Progenitor cell of endocrine pancreas (in vitro differentiated cells): ENCODE results near the gene LOXHD1. TPM values are rescaled to one million over a fixed set of nuclear protein-coding genes. Genes with fewer than 3 reads are reported as not detected.

ENCODE experiments used
- DNase-seq: peaks from one replicate; pipeline ENCODE4 v3.0.0; 2021; ENCODE audit warnings: low spot score; ENCODE audit not compliant: unreplicated experiment
- H3K27ac Mint-ChIP-seq: 2 replicates; pipeline ENCODE4 v1.8.0; 2021; ENCODE audit warnings: mild to moderate bottlenecking, moderate library complexity, mixed read lengths
- H3K27me3 Mint-ChIP-seq: 2 replicates; pipeline ENCODE4 v1.8.0; 2021; ENCODE audit warnings: mixed read lengths
- H3K36me3 Mint-ChIP-seq: 2 replicates; pipeline ENCODE4 v1.8.0; 2022; ENCODE audit warnings: mixed read lengths; ENCODE audit not compliant: insufficient read depth
- H3K4me1 Mint-ChIP-seq: 2 replicates; pipeline ENCODE4 v1.8.0; 2021; ENCODE audit warnings: low read depth, mixed read lengths
- H3K4me3 Mint-ChIP-seq: 2 replicates; pipeline ENCODE4 v1.8.0; 2021; ENCODE audit warnings: low read depth, mild to moderate bottlenecking, moderate library complexity, mixed read lengths
- H3K9me3 Mint-ChIP-seq: 2 replicates; pipeline ENCODE4 v1.8.0; 2021; ENCODE audit warnings: low read depth, mixed read lengths
- total RNA-seq: library from RNA; stranded (reverse); gene quantifications from 2 replicates; pipeline ENCODE4 v1.2.1, GENCODE V29; 2021
- TF ChIP-seq, protein P1 (sequence below): fragments of 200-600 bp; sonication (generic); IDR thresholded peaks from one replicate; pipeline ENCODE4 v1.5.0; 2021; ENCODE audit warnings: antibody characterized with exemption, mild to moderate bottlenecking; ENCODE audit not compliant: unreplicated experiment

LOXHD1 gene
- total RNA-seq, 1 donor from 2014 or later, result 0.36 TPM

DNA sequence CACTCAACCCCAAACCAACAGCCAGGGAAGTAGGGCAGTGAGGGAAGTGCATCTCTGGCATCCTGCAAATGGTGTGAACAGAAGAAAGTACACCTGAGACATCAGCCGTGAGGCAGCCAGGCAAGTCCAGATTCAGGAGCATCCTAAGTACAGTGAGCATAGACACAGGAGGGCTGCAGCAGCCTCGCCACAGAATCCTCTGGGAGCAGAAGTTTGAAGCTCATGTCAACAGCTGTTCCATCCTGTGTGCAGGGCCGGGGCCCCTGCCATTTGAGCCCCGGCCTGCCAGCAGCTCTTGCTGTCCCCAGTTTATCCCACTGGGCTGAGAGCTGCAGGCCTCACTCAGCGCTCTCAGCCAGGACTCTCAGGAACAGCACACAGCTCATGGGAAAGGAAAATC lies 14.5 kb downstream of the LOXHD1 start:
- TF ChIP-seq, protein P1, sequence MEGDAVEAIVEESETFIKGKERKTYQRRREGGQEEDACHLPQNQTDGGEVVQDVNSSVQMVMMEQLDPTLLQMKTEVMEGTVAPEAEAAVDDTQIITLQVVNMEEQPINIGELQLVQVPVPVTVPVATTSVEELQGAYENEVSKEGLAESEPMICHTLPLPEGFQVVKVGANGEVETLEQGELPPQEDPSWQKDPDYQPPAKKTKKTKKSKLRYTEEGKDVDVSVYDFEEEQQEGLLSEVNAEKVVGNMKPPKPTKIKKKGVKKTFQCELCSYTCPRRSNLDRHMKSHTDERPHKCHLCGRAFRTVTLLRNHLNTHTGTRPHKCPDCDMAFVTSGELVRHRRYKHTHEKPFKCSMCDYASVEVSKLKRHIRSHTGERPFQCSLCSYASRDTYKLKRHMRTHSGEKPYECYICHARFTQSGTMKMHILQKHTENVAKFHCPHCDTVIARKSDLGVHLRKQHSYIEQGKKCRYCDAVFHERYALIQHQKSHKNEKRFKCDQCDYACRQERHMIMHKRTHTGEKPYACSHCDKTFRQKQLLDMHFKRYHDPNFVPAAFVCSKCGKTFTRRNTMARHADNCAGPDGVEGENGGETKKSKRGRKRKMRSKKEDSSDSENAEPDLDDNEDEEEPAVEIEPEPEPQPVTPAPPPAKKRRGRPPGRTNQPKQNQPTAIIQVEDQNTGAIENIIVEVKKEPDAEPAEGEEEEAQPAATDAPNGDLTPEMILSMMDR, result no peak
- DNase-seq, result no peak
- H3K36me3 Mint-ChIP-seq, result no peaks in the 10 kb centered on the region
- no peaks in the 10 kb centered on the region for H3K9me3 Mint-ChIP-seq
- no peak overlapping the region for H3K27ac Mint-ChIP-seq
- H3K4me1 Mint-ChIP-seq, result no peaks in the 10 kb centered on the region
- no peak overlapping the region for H3K4me3 Mint-ChIP-seq
- peaks cover 13% of the 10 kb centered on the region for H3K27me3 Mint-ChIP-seq

DNA sequence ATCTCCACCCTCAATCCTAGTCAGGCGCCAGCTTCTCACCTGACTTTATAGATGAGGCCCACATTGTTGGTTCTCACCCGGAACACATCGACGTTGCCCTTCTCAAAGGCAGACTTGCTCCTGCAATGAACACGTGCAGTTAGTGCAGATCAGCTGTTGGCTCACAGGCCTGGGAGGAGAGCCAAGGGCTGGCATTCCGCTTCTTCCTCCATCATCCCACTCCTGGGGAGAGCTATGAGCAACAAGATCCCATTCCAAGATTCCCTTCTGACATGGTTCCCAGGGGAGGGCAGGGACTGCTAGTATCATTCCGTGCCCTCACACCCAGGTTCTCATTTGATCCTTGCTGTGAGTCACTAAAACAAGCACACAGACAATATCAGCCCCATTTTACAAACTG lies 15.1 kb downstream of the LOXHD1 start:
- H3K4me3 Mint-ChIP-seq, result no peak overlapping the region
- H3K4me1 Mint-ChIP-seq, result no peaks in the 10 kb centered on the region
- peaks cover 13% of the 10 kb centered on the region for H3K27me3 Mint-ChIP-seq
- DNase-seq, result no peak
- no peaks in the 10 kb centered on the region for H3K36me3 Mint-ChIP-seq
- TF ChIP-seq, protein P1, result no peak
- H3K27ac Mint-ChIP-seq, result no peak overlapping the region
- no peaks in the 10 kb centered on the region for H3K9me3 Mint-ChIP-seq

DNA sequence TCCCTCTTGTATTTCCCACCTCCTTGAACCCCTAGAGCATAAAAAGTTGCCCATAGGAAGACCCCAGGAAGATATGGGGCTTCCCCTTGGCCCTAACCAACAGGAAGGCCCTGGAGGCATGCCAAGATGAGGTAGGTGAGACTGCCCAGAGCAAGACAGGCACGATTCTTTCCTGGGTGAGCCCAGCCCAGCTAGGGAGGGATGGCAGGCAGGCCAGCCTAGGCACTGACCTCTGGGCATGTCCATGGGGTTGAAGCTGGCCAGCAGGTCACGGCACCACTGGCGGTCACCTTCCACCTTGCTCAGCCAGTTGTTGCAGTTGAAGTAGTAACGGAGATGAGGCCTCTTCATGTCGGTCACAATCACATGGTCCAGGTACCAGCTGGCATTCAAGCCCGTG lies 17.6 kb downstream of the LOXHD1 start:
- no peaks in the 10 kb centered on the region for H3K4me1 Mint-ChIP-seq
- no peaks in the 10 kb centered on the region for H3K9me3 Mint-ChIP-seq
- H3K36me3 Mint-ChIP-seq, result no peaks in the 10 kb centered on the region
- peaks cover 3% of the 10 kb centered on the region for H3K27me3 Mint-ChIP-seq
- TF ChIP-seq, protein P1, result no peak
- H3K4me3 Mint-ChIP-seq, result no peak overlapping the region
- no peak overlapping the region for H3K27ac Mint-ChIP-seq
- DNase-seq, result no peak

DNA sequence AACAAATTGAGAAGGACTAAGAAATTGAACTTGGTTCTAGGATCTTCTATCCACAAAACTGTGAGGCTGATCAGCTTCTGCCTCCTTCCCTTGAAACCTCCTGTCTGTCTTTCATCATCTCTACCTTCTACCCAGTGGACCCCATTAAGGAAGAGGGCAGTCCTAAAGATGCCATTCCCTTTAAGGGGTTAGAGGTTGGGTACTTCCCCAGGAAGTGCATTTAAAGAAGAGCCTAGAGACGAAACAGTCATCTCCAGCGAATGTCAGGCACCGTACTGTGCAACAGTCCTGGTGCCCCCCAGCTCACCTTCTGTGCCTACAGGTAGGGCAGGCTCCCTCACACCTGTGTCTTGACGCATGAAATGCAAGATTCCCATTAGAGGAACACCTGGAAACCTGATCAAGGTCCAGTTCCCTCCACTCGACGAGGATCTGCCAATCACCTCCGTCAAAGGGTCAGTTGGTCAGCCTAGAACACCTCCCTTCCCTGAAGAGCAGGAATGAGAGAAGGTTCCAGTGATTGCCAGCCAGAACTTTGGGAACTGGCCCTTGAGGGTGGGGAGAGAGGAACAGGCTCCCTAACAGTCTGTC lies 20.9 kb downstream of the LOXHD1 start:
- Mint-ChIP-seq H3K4me1 (no peaks in the 10 kb centered on the region), H3K27me3 (peaks cover 3% of the 10 kb centered on the region), H3K27ac (no peak overlapping the region), H3K9me3 (no peaks in the 10 kb centered on the region), H3K4me3 (no peak overlapping the region), H3K36me3 (no peaks in the 10 kb centered on the region)
- TF ChIP-seq, protein P1, result no peak
- DNase-seq, result no peak

DNA sequence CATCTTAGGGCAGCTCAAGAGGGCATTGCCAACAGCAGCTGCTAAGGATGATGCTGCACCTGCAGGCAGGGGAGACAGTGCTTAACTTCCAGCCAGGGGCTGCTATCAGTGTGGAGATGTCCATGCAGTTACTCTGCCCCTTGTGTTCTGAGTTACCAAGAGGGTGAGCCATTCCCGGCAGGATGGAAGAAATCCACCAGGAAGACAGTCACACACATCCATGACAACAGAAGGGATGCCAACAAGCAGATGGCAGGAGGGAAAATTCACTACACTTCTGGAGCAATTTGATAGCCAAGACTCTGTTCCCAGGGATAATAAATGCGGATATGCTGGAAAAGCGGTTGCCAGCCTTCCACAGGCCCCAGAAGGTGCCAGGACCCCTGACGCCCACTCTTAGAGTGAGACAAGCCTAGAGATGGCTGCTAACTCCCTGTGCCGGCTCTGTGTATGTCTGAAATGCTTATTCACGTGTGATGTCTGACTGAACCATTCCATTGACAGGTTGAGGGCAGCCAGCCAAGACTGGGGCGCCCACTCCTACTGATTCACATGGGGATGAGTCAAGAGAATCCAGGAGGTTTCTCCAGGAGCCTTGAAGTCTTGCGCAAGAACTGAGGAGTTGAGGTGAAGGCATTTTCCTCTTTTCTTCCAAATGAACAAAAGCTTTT lies 24.5 kb downstream of the LOXHD1 start:
- Mint-ChIP-seq H3K27me3 (peaks cover 6% of the 10 kb centered on the region), H3K9me3 (no peaks in the 10 kb centered on the region)

More for the DNA sequence above, 24.5 kb downstream of the LOXHD1 start:
- TF ChIP-seq, protein P1, result no peak
- no peak for DNase-seq
- H3K36me3 Mint-ChIP-seq, result no peaks in the 10 kb centered on the region
- no peaks in the 10 kb centered on the region for H3K4me1 Mint-ChIP-seq
- H3K27ac Mint-ChIP-seq, result no peak overlapping the region
- no peak overlapping the region for H3K4me3 Mint-ChIP-seq
